NCI-H510A treated with DMSO at 0.1 percent for 48 hours (cell line): ENCODE measurements around the gene AGTRAP.

ENCODE experiments used
- DNase-seq: peaks from one replicate; lab custom pipeline; 2025; lab: John Stamatoyannopoulos, UW

Gene AGTRAP, protein sequence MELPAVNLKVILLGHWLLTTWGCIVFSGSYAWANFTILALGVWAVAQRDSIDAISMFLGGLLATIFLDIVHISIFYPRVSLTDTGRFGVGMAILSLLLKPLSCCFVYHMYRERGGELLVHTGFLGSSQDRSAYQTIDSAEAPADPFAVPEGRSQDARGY

DNA sequence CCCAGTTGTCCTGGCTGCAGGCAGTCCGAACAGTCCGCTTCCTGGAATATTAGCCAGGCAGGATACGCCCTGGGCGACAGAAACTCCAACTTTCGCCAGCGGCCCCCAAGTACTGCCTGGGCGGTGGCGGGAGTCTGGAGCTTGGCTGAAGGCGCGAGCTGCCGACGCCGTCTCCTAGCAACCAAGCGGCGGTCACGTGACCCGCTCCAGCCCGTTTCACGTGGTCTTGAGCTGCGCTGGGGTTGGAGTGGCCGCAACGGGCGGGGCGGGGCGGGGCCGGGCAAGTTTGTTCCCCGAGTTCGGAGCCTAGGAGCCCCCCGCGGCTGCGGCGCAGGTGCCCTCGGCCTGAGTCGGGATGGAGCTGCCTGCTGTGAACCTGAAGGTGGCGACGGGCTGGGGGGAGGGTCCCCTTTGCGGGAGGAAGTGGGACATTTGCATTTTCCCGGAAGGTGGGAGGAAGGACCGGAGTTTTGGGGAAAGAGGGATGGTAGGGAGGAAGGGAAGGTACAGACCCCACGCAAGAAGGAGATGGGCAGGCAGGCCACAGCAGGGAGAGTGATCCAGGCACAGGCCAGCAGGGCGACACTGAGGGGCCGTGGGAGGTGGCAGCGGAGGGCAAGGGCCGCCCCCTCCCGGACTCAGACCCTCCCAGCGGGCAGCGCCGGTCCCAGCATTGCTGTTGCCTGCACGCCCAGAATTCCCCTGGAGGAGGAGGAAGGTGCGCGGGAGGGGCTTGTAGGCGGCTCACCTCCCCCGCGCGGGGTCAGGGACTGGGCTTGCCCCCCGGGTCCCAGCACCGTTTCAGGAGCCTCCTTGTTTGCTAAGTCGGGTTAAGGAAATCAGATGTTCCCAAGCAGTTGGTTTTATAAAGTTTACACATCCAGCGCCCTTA is at the start of gene AGTRAP:
TSS of gene AGTRAP (plus strand) at position 283 of the 892 bp plus-strand sequence. CDS start at position 356, 73 bp downstream.
- peak; percentile 91 for DNase-seq

DNA sequence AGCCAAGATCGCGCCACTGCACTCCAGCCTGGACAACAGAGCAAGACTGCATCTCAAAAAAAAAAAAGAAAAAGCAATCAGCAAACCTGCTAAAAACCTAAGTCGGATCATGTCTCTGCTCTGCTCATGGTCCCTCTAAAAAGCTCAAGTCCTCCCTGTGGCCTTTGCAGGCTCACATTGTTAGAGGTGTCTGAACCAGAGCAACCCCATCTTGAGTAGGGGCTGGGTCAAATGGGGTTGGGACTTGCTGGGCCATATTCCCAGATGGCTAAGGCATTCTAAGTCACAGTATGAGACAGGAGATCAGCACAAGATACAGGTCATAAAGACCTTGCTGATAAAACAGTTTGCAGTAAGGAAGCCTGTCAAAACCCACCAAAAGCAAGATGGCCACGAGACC is 47.4 kb upstream of the AGTRAP start:
- no peak for DNase-seq

DNA sequence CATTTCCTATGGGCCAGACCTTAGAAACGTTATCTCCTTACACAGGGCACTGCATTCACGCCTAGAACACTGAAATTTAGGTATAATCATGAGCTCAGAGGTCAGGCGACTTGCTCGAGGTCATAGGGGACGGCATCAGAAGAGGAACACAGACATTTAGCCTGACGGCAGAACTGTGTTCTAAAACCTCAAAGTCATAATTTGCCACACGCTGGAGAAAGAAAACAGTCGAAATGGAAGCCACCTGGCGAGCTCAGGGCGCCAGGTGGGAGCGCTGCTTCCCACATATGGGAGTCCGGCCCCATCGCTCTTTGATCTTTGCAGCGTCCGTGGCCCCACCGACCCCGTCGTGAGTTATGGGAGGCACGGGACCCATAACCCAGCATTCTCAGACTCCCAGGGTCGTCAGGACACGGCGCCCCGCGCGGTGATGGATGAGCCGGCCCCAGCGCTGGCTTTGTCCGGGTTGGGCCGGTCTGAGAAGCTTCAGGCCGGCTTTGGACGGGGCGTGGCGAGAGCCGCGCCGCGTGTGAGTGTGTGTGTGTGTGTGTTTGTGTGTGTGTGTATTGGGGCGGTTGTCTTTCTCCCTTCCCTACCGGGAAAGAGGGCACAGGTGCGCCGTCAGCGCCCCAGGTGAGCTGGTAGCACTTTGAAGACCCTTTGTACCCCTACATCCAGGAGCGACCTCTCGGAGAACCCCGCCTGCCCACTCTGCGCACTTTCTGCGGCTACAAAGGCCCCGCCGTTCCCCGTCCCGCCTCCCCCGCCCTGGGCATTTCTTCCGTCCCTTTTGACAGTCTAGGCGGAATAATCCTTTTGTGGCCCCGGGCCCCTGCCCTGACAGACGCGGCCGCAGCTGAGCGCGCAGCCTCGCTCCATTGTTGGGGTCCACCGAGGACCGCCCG is 45.3 kb upstream of the AGTRAP start:
- DNase-seq, result peak; percentile 90

DNA sequence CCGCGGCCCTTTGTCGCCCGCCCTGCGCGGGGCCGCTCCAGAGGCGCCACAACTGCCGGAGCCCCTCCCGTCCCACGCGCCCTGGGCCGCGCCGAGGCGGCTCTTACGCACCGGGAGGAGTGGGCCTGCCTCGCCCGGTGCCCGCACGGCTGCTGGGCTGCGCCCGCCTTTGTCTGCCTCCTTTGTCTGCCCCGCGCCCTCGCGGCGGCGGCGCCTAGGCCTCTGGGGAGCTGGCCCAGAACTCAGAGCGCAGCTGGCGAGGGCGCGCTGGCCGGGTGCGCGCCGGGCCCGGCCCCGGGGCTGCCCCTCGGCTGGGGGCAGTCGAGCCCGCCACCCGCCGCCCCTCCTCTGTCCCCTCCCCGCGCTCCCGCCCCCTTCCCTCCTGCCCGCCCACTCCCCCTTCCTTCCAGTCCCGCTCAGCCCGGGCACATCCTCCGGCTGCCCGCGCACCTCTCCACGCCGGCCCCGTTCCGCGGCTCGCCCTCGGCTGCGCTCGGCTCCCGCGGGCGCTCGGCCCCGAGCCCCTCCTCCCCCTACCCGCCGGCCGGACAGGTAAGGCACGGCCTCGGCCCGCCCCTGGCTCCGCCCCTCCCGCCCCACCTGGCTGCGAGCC is 44.5 kb upstream of the AGTRAP start, which contains the start of gene DRAXIN:
TSS of gene DRAXIN (plus strand) at position 409 of the 613 bp plus-strand sequence. CDS start 14,549 bp downstream, outside the sequence.
- DNase-seq, result peak; percentile 83

DNA sequence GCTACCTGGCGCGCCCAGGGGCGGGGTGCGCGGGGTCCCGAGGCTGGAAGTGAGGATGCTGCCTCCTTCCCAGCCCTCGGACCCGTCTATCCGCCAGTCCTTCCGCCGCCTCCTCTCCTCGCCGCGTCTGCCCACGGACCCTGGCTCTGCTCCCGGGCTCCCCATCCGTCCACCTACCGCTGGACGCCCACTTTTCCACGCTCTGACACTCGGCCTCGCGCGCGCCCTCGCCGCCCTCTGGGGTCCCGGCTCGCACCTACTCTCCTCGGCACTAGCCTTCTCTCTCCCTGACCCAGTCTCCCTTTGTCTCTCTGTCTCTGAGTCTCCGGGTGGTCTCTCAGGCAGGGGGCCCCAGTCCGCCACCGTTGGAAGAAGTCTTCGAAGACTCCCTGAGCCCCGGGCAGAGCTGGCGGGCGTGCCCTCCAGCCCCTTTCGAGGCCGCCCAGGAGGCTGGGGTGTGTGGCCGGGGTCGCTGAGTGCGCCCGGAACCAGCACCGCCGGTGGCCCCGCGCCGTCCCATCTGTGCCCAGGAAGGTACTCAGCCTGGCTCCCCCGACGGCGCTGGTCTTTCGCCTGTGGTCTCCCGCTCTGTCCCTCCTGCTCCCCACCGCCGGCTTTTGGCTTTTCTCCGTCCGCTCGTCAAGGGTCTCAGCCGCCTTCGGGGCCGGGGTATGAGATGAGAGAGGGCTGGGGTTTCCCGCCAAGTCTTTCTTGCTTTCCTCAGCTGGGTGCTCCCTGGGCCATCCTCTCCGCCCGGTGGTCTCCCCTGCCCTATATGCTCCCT is 43.8 kb upstream of the AGTRAP start:
- peak; percentile 64 for DNase-seq

DNA sequence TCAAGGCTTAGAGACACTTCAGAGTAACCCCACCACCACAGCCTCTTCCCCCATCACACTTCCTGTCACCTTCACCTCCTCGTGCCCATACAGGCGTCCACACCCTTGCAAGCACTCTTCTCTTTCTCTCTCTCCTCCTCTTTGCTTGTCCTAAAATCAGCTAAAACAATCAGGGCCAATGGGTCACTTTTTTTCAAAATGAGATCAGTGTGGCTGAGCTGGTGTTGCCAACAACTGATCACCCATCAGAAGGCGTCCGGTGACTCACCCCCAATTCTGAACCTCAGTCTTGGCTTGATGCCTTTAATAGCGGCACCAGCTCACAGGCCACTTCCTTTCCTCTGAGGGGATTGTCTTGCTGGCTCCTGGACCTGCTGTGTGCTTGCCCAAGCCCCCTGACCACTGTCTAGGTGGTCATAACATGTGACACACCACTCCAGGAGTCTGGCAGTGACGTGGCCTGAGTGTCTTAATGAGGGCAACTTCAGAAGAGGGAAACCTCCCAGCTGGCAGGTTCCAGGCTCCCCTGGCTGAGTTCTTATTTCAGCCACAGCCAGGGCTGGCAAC is 42.8 kb upstream of the AGTRAP start:
- peak; percentile 53 for DNase-seq

DNA sequence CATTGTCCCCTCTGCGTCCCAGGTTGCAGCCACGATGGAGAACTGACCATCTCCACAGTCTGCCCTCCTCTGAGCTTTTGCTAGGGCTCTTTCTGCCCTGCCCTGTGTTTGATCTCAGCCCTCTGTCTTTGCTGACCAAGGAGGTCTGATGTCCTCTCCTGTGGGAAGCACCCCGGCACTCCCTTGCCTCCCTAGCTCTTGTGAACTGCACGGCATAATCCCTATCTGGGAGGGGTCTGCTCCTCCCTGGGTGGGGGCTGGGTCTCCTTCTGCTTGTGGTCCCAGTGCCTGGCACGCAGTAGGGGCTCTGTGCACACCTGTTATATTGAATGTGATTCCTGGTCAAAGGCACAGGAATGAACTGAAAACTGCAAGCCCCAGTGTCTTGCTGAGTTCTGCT is 42.0 kb upstream of the AGTRAP start:
- DNase-seq, result no peak

DNA sequence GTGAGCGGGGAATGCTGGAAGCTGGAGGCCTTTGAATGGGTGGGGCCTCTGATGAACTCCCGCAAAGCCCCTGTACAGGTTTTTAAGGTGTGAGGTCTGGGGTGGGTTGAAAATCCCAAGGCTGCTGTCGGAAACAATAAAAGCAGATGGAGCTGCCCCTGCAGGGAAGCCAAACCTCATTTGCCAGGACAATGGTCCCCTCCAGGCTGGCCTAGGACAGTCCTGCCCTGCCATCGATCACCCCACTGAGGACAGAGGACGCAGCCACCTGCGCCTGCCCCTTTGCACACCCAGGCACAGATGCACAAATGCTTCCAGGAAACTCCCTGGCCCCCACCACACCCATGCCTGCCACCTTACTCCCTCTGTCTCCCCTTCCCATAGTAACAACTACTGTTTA is 40.1 kb upstream of the AGTRAP start:
- no peak for DNase-seq

DNA sequence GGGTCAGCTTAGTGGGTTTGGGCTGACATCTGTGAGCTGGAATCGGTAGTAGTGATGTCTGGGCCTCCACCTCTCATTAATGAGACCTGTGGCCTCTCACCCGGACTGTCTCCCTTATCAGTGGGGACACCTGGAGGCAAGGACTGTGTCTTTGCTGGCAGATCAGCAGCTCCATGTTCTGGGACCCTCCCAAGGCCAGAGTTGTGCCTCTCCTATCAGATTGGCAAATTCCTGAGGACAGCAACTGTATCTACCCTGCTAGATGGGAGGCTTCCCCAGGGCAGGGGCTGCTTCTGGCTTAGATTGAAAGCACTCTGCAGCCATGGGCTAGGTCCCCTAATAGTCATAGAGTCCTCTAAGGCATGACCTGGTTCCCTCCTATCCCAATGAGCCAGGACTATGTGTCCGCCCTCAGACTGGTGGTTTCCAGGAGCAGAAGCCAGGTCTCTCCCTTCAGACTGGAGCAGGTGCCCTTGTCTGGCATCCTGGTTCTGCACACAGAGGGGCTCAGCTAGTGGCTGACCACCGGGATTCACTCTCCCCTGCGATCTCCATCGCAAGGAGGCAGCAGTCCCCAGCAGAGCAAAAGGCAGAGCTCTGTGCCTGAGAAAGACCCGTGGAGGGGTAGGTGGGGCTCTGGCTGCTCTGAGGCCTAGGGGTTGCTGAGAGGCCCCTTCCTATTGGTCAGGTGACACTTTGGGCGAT is 38.6 kb upstream of the AGTRAP start:
- no peak for DNase-seq

DNA sequence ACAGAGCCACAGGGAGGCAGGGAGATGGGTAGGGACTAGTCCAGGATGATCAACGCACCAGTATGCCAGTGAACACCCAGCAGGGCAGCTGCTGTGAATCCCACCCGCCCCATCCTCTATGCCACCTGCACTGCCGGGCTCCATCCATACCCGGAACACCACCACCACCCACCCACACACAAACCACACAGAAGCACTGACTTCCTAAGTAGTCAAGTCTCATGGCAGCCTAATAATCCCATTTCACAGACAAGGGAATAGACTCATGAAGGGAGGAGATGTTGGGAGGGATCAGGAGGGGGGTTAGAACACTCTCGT is 38.1 kb upstream of the AGTRAP start:
- no peak for DNase-seq

DNA sequence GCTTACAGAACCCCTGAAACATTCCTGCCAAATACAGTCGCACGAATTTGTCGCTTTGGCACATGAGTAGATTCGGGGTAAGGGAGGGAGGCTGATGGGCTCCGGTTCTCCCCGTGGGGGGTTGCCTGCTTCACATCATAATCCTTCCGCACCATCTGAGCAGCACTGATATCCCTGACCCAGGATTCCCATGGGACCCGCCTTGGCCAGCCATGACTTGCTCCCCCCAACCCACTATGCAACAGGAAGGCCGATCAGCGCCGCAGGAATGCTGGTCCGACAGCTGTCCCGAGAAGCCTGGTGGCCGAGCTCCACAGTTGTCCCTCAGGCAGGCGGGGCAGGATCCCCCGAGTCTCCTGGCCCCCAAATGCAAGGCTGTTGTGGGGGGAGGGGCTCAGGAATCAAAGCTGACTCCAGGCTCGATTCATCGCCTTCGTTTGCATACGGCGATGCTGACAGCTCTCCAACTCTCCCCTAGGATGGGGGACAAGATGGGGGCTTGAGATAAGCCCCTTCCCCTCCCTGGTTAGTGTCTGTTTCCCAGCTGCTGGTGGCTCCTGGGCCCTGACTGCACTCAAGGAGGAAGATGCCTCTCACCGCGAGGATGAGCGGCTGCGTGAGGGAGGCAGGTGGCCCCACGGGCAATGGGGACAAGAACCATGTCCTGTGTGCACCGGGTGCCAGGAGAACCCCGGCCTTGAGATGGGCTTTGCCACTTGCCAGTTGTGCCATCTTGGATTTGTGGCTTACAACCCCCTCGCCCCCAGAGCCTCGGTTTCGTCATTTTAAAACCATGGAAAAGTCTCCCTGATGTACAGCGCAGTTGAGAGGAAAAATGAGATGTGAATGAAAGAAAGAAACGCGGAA is 35.1 kb upstream of the AGTRAP start:
- no peak for DNase-seq

DNA sequence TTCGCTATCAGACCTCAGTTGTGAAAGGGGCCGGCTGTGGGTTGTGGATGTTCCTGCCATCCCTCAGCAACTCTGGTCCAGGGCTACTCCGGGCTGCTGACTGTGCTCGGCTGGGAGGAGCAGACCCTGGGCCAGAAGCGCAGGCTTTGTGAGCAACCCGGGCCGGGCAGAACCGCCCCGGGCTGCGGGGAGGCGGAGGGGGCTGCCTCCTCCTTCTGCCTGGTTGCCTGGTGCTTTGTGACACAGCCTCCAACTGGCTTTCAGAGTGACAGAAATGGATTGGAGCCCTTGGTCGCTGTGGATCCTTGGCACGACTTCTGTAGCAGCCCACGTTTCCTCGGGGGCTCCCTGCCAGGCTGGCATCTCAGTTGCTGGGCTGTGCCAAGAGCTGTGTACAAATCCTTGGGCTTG is 34.4 kb upstream of the AGTRAP start:
- DNase-seq, result no peak

DNA sequence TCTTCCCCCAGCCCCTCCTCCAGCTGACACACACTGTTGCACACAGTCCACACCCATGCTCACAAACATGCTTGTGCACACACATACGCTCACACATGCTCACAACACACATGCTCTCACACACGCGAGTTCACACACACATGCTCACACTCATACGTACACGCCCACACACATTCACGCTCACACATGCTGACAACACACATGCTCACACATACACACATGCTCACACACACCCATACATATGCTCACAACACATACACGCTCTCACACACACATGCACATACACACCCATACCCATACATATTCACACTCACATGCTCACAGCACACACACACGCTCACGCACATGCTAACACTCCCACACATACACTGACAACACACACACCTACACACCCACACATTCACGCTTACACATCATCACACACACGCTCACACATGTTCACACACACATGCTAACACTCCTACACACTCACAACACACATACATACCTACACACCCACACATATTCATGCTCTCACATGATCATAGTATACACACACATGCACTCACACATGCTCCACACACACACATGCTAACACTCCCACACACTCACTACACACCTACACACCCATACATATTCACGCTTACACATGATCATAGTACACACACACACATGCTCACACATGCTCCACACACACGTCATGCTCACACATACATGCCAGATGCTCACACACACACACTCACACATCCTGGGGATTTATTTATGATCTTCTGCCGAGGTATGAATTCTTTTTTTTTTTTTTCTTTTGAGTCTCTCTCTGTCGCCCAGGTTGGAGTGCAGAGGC is 33.7 kb upstream of the AGTRAP start:
- no peak for DNase-seq

DNA sequence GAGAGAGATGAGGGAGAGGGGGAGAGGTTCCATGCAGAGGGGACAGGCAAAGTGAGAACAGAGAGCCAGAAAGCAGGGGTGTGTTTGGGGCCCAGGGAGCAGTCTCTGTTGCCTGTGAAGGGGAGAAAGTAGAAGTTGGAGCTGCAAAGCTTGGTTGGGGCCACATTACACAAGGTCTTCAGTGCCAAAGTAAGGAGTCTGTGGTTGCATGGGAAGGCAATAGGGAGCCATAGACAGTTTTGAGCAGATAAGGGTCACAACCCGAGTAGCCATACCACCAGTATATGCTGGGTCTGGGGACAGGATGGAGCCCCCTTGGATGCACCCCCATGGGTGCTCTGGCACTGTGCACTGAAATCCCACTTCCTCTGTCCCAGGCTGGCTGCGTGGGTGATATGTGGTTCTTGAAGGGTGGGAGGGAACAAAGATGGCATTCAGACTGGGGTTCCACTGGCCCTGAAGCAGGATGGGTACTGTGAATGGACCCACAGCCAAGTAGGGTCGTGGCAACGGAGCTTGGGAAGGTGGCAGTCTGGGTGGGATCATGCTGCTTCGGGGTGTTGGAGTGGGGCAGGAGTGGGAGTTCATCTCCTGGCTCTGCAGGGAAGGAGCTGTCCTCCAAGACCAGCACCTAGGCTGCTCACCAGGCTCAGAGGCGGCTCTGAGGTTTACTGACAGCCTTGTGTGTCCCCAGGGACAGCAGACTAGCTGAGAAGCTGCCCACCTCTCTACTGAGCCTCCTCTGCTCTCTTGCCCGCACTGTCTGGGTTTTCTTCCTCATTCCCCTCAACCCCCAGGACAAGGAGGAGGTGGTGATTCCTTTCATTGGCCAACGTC is 32.4 kb upstream of the AGTRAP start:
- no peak for DNase-seq

DNA sequence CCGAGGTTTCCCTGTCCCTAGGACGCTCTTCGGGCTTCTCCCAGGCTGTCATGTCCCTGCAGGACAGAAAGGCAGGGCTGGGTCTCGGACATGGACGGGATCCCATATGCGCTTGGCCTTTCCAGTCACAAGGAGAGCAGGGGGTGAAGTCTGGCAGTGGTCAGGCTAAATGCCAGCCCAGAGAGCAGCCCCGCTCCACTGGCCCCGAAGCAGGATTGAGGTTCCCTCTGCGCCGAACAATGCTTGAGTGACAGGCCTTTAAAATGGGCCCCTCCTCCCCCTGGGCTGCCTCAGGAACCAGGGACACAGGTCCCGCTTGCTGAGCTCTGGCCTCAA is 31.8 kb upstream of the AGTRAP start:
- DNase-seq, result no peak

DNA sequence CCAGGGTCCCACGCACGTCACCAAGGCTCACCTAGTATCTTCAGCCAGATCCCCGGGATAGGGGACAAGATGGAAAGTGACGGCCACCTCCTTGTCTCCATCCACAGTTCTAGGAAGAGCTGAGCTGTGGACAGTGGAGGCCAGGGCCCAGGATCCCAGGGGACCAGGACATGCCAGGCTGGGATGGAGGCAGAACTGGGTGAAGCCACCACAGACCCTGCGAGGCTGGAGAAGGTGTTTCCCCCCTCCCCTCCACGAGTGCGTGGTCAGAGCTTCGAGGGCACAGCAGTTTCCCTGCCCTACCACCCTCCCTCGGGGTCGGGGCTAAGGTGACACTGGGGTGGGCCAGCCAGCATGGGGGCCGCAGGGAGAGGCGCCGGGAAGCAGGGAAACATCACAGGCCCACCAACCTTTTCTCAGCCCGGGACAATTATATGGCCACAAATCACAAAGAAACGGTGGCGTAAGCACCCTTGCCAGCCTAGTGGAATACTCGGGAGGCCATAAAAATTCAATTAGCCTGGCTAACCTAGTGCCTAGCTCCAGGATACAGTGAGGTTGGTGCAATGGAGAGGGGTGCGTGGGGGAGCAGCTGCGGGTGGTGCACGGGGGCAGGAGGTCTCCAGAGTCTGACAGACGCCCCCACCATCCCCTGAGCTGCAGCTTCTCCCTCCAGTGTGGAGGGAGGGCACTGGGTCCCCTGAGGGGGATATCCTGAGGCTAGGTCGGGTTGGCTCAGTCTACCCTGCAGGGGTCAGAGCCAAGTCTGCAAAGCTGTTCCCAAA is 31.1 kb upstream of the AGTRAP start:
- DNase-seq, result no peak

DNA sequence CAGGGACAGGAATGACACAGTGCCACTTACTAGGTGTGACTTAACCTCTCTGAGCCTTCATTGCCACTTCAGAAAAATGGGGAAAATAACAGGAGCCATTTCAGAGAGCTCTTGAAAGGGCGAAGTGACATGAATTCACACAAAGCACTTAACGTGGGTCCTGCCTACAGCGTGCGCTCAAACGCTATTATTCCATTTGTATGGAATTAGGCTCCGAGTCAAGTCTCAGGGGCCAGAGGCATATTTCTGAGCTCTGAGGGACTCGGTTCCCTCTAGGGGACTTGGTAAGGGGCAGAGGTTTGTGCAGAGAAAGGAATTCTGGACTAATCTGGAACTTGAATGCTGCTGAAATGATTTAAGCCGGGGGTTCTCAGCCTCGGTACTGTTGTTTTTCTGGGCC is 30.3 kb upstream of the AGTRAP start:
- DNase-seq, result no peak
